H9 (cell line): ENCODE measurements around the gene PSMA2. TPM values are rescaled to one million over a fixed set of nuclear protein-coding genes. Genes with fewer than 3 reads are reported as not detected.

Source experiments
- DNase-seq: peaks from one replicate; pipeline ENCODE4 v3.0.0-alpha.2; 2017
- H2AFZ ChIP-seq: one replicate; pipeline ENCODE4 v1.6.1; 2013; ENCODE audit warnings: mild to moderate bottlenecking, low read length, control low read depth, moderate library complexity
- H2AK5ac ChIP-seq: 2 replicates; pipeline ENCODE4 v1.6.1; 2013; ENCODE audit warnings: low read length, control low read depth, mixed read lengths; ENCODE audit not compliant: insufficient read length
- H2BK120ac ChIP-seq: one replicate; pipeline ENCODE4 v1.6.1; 2013; ENCODE audit warnings: low read depth, mild to moderate bottlenecking, low read length, control low read depth, inconsistent platforms; ENCODE audit not compliant: poor library complexity, severe bottlenecking
- H2BK12ac ChIP-seq: 2 replicates; pipeline ENCODE4 v1.6.1; 2013; ENCODE audit warnings: low read length, control low read depth, mixed read lengths, low read depth; ENCODE audit not compliant: insufficient read length
- H2BK15ac ChIP-seq: 2 replicates; pipeline ENCODE4 v1.6.1; 2013; ENCODE audit warnings: low read depth, low read length, control low read depth
- H2BK20ac ChIP-seq: one replicate; pipeline ENCODE4 v1.6.1; 2013; ENCODE audit warnings: low read depth, mild to moderate bottlenecking, low read length, control low read depth, inconsistent platforms; ENCODE audit not compliant: poor library complexity, severe bottlenecking
- H2BK5ac ChIP-seq: 2 replicates; pipeline ENCODE4 v1.6.1; 2013; ENCODE audit warnings: low read length, control low read depth, mixed read lengths; ENCODE audit not compliant: insufficient read length
- H3K14ac ChIP-seq: 2 replicates; pipeline ENCODE4 v1.6.1; 2013; ENCODE audit warnings: low read length, control low read depth; ENCODE audit not compliant: insufficient read depth
- H3K18ac ChIP-seq: 2 replicates; pipeline ENCODE4 v1.6.1; 2013; ENCODE audit warnings: low read depth, mild to moderate bottlenecking, mixed read lengths, low read length, control low read depth; ENCODE audit not compliant: insufficient read length
- H3K23ac ChIP-seq: 2 replicates; pipeline ENCODE4 v1.6.1; 2013; ENCODE audit warnings: low read length, control low read depth, mixed read lengths, low read depth; ENCODE audit not compliant: insufficient read length
- H3K23me2 ChIP-seq: 2 replicates; pipeline ENCODE4 v1.6.1; 2013; ENCODE audit warnings: low read depth, mild to moderate bottlenecking, mixed read lengths, low read length, control low read depth; ENCODE audit not compliant: insufficient read length, poor library complexity, severe bottlenecking
- H3K27ac ChIP-seq: 2 replicates; pipeline ENCODE4 v1.5.1; 2013; ENCODE audit warnings: low read length, control low read depth, mixed read lengths, low read depth; ENCODE audit not compliant: insufficient read length
- H3K27me3 ChIP-seq: 2 replicates; pipeline ENCODE4 v1.6.1; 2013; ENCODE audit warnings: low read length, control low read depth, inconsistent platforms; ENCODE audit not compliant: insufficient read depth
- H3K4ac ChIP-seq: 2 replicates; pipeline ENCODE4 v1.6.1; 2013; ENCODE audit warnings: low read depth, mild to moderate bottlenecking, control low read depth, inconsistent platforms, low read length, moderate library complexity
- H3K4me1 ChIP-seq: 2 replicates; pipeline ENCODE4 v1.6.1; 2013; ENCODE audit warnings: low read length, control low read depth, inconsistent platforms; ENCODE audit not compliant: insufficient read depth
- H3K4me2 ChIP-seq: 2 replicates; pipeline ENCODE4 v1.6.1; 2013; ENCODE audit warnings: low read length, control low read depth, mixed read lengths; ENCODE audit not compliant: insufficient read length, insufficient read depth
- H3K56ac ChIP-seq: 2 replicates; pipeline ENCODE4 v1.6.1; 2013; ENCODE audit warnings: low read depth, mild to moderate bottlenecking, mixed read lengths, low read length, control low read depth; ENCODE audit not compliant: insufficient read length
- H3K79me1 ChIP-seq: 2 replicates; pipeline ENCODE4 v1.6.1; 2013; ENCODE audit warnings: low read depth, mild to moderate bottlenecking, moderate library complexity, low read length, control low read depth, inconsistent platforms; ENCODE audit not compliant: insufficient read depth, poor library complexity, severe bottlenecking
- H3K79me2 ChIP-seq: 2 replicates; pipeline ENCODE4 v1.6.1; 2013; ENCODE audit warnings: low read length, control low read depth, inconsistent platforms; ENCODE audit not compliant: insufficient read depth
- H3K9ac ChIP-seq: 2 replicates; pipeline ENCODE4 v1.6.1; 2013; ENCODE audit warnings: low read length, control low read depth, mixed read lengths; ENCODE audit not compliant: insufficient read length; ENCODE audit errors: extremely low read depth
- H3K9me3 ChIP-seq: one replicate; pipeline ENCODE4 v1.6.1; 2013; ENCODE audit warnings: low read depth, low read length, inconsistent platforms; ENCODE audit not compliant: control insufficient read depth
- H3T11ph ChIP-seq: one replicate; pipeline ENCODE4 v1.6.1; 2013; ENCODE audit warnings: mild to moderate bottlenecking, low read length, control low read depth, inconsistent platforms
- H4K20me1 ChIP-seq: one replicate; pipeline ENCODE4 v1.6.1; 2013; ENCODE audit not compliant: control insufficient read depth, insufficient read length, insufficient read depth
- H4K5ac ChIP-seq: 2 replicates; pipeline ENCODE4 v1.6.1; 2013; ENCODE audit warnings: low read depth, mild to moderate bottlenecking, mixed read lengths, low read length, control low read depth; ENCODE audit not compliant: insufficient read length
- H4K8ac ChIP-seq: replicated peaks from 2 replicates; pipeline ENCODE4 v1.6.1; 2013; ENCODE audit warnings: low read length, control low read depth, mixed read lengths, low read depth; ENCODE audit not compliant: insufficient read length
- H4K91ac ChIP-seq: 2 replicates; pipeline ENCODE4 v1.6.1; 2013; ENCODE audit warnings: low read depth, mild to moderate bottlenecking, moderate library complexity, mixed read lengths, low read length, control low read depth; ENCODE audit not compliant: insufficient read length
- H3K27ac Mint-ChIP-seq, 3 experiments: 2 replicates in 2 of 3; 3 replicates in 1 of 3; pipeline ENCODE4 v1.8.0; 2020 to 2021; ENCODE audit warnings: mixed read lengths in 3 of 3, mild to moderate bottlenecking in 1 of 3, moderate library complexity in 1 of 3
- H3K27me3 Mint-ChIP-seq: 2 replicates; pipeline ENCODE4 v1.8.0; 2021; ENCODE audit warnings: low read depth, mild to moderate bottlenecking, moderate library complexity, mixed read lengths
- H3K36me3 Mint-ChIP-seq, 3 experiments: 2 replicates in 2 of 3; 3 replicates in 1 of 3; pipeline ENCODE4 v1.8.0; 2020 to 2021; ENCODE audit warnings: low read depth in 3 of 3, mixed read lengths in 3 of 3; ENCODE audit not compliant: insufficient read depth in 1 of 3
- H3K4me1 Mint-ChIP-seq, 2 experiments: 2 replicates each; pipeline ENCODE4 v1.8.0; 2020; ENCODE audit warnings: mixed read lengths in 2 of 2
- H3K4me3 Mint-ChIP-seq, 2 experiments: 2 replicates in 1 of 2; 3 replicates in 1 of 2; pipeline ENCODE4 v1.8.0; 2020 to 2021; ENCODE audit warnings: mild to moderate bottlenecking in 2 of 2, mixed read lengths in 2 of 2, moderate library complexity in 1 of 2
- H3K9me3 Mint-ChIP-seq, 2 experiments: 2 replicates in 1 of 2; 3 replicates in 1 of 2; pipeline ENCODE4 v1.8.0; 2020; ENCODE audit warnings: mild to moderate bottlenecking in 2 of 2, mixed read lengths in 2 of 2, moderate library complexity in 1 of 2
- WGBS: extraction: QIAGEN DNeasy Blood & Tissue Kit; methylation state at CpG from one replicate; pipeline ENCODE4 v1.1.7; 2013; ENCODE audit warnings: missing lambda C conversion rate, low lambda C conversion rate, mixed read lengths; ENCODE audit not compliant: insufficient read length; ENCODE audit errors: extremely low coverage; 5-methylcytosine and 5-hydroxymethylcytosine counted together
- total RNA-seq: library from RNA; stranded (reverse); gene quantifications from 2 replicates; pipeline ENCODE4 v1.2.1, GENCODE V29; 2021
- TF ChIP-seq, protein P1 (sequence below): fragments of 200-600 bp; sonication (generic); conservative IDR thresholded peaks from 3 replicates; pipeline ENCODE4 v1.8.0; 2021; ENCODE audit warnings: antibody characterized with exemption, mild to moderate bottlenecking

Gene PSMA2
- total RNA-seq, 1 experiment from 2014 or later: 227 TPM

DNA sequence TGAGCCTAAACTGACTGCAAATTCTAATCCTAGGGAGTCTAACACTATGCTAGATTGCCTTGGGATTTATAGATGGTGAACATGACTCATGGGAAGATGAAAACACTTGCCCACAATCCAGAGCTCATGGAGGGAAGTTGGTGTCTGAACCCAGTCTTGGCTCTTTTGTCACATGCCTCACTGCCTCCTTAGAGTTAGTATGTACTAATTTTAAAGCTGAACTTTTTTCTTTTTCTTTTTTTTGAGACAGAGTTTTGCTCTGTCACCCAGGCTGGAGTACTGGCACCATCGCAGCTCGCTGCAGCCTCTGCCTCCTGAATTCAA is 14.6 kb upstream of the PSMA2 start:
- Histone ChIP-seq H3K23me2 (no peaks in the 10 kb centered on the region), H3K18ac (no peak overlapping the region), H4K91ac (no peak overlapping the region), H3K9me3 (no peaks in the 10 kb centered on the region), H3K79me2 (no peaks in the 10 kb centered on the region), H2BK120ac (no peak overlapping the region), H3K4me1 (no peaks in the 10 kb centered on the region), H3K9ac (no peak overlapping the region), H3K4ac (no peak overlapping the region), H2BK5ac (no peak overlapping the region), H4K5ac (no peak overlapping the region), H2BK12ac (no peak overlapping the region), H3K56ac (no peak overlapping the region), H2AFZ (no peak overlapping the region), H3K27ac (no peak overlapping the region), H4K8ac (no peak overlapping the region), H2AK5ac (no peak overlapping the region), H3K14ac (no peak overlapping the region), H2BK20ac (no peak overlapping the region), H4K20me1 (no peaks in the 10 kb centered on the region), H3K27me3 (no peaks in the 10 kb centered on the region), H3K79me1 (no peaks in the 10 kb centered on the region), H3K4me2 (no peak overlapping the region), H3K23ac (no peak overlapping the region), H2BK15ac (no peak overlapping the region), H3T11ph (no peak overlapping the region)
- DNase-seq: no peak
- no CpG with 5 or more reads among the region's 2 CpGs for WGBS
- Mint-ChIP-seq H3K9me3 (0 out of 5 replicates have a peak, but pooled peaks cover 0 to 2% of the 10 kb centered on the region in 2 experiments), H3K27me3 (no peaks in the 10 kb centered on the region), H3K4me1 (peaks cover 4 to 10% of the 10 kb centered on the region in 2 experiments), H3K27ac (no peak overlapping the region), H3K4me3 (no peak overlapping the region), H3K36me3 (peaks cover 0 to 2% (median 0%) of the 10 kb centered on the region in 3 experiments; a peak in 1 of 7 replicates)
- TF ChIP-seq, protein P1, sequence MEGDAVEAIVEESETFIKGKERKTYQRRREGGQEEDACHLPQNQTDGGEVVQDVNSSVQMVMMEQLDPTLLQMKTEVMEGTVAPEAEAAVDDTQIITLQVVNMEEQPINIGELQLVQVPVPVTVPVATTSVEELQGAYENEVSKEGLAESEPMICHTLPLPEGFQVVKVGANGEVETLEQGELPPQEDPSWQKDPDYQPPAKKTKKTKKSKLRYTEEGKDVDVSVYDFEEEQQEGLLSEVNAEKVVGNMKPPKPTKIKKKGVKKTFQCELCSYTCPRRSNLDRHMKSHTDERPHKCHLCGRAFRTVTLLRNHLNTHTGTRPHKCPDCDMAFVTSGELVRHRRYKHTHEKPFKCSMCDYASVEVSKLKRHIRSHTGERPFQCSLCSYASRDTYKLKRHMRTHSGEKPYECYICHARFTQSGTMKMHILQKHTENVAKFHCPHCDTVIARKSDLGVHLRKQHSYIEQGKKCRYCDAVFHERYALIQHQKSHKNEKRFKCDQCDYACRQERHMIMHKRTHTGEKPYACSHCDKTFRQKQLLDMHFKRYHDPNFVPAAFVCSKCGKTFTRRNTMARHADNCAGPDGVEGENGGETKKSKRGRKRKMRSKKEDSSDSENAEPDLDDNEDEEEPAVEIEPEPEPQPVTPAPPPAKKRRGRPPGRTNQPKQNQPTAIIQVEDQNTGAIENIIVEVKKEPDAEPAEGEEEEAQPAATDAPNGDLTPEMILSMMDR: no peak
